IMR-90 (cell line): Measurements from ENCODE around the gene GLRA3. TPM values are rescaled to one million over a fixed set of nuclear protein-coding genes. Genes with fewer than 3 reads are reported as not detected.

Experiments
- ATAC-seq: fragments of 200-7000 bp; cut with Tn5 transposase; 2 replicates; pipeline ENCODE4 v1.9.1; 2020; ENCODE audit warnings: low read depth, mild to moderate bottlenecking, moderate library complexity
- BruUV-seq: library from RNA; stranded (reverse); fragments of 400-500 nt; replicated peaks from 2 replicates; lab custom pipeline; 2021; lab: Mats Ljungman, UMichigan
- CTCF ChIA-PET: fragments of 300-600 bp; formaldehyde crosslinking; extraction: SDS; loops from one replicate; lab custom pipeline; 2021; ENCODE audit warnings: antibody characterized with exemption; lab: Yijun Ruan, JAX
- POLR2A ChIA-PET: fragments of 300-600 bp; sonication (Branson Sonifier 250); formaldehyde crosslinking; loops from one replicate; lab custom pipeline; 2022; ENCODE audit warnings: antibody characterized with exemption; ENCODE audit not compliant: unreplicated experiment; lab: Charles Lee
- DNase-seq: peaks from one replicate; pipeline ENCODE4 v3.0.0; 2013
- H2AFZ ChIP-seq: replicated peaks from 2 replicates; pipeline ENCODE3; 2013; ENCODE audit warnings: low read length, mild to moderate bottlenecking; ENCODE audit not compliant: poor library complexity
- H2AK5ac ChIP-seq: 2 replicates; pipeline ENCODE4 v1.6.1; 2013; ENCODE audit warnings: low read depth, low read length, inconsistent platforms
- H2AK9ac ChIP-seq: replicated peaks from 2 replicates; pipeline ENCODE3; 2013; ENCODE audit warnings: mild to moderate bottlenecking, low read depth, low read length, moderate library complexity; ENCODE audit not compliant: poor library complexity
- H2BK120ac ChIP-seq: 2 replicates; pipeline ENCODE4 v1.6.1; 2013; ENCODE audit warnings: low read depth, low read length, inconsistent platforms
- H2BK15ac ChIP-seq: 3 replicates; pipeline ENCODE4 v1.6.1; 2013; ENCODE audit warnings: low read depth, low read length, inconsistent platforms
- H2BK20ac ChIP-seq: 2 replicates; pipeline ENCODE4 v1.6.1; 2013; ENCODE audit warnings: low read depth, mild to moderate bottlenecking, inconsistent platforms, low read length, moderate library complexity
- H2BK5ac ChIP-seq: 2 replicates; pipeline ENCODE4 v1.6.1; 2013; ENCODE audit warnings: mild to moderate bottlenecking, low read depth, low read length, inconsistent platforms; ENCODE audit not compliant: poor library complexity, severe bottlenecking
- H3K14ac ChIP-seq: replicated peaks from 2 replicates; pipeline ENCODE4 v1.6.1; 2013; ENCODE audit warnings: low read depth, low read length, inconsistent platforms
- H3K18ac ChIP-seq: 2 replicates; pipeline ENCODE4 v1.6.1; 2013; ENCODE audit warnings: low read depth, low read length, control low read depth
- H3K23ac ChIP-seq: 2 replicates; pipeline ENCODE4 v1.6.1; 2013; ENCODE audit warnings: low read depth, low read length, inconsistent platforms
- H3K27ac ChIP-seq: 2 replicates; pipeline ENCODE4 v1.5.1; 2013; ENCODE audit warnings: mild to moderate bottlenecking, control low read depth, low read length; ENCODE audit not compliant: insufficient read depth
- H3K27me3 ChIP-seq: 2 replicates; pipeline ENCODE4 v1.6.1; 2013; ENCODE audit warnings: low read length; ENCODE audit not compliant: control insufficient read depth, insufficient read depth
- H3K36me3 ChIP-seq: 2 replicates; pipeline ENCODE4 v1.6.1; 2013; ENCODE audit warnings: low read length, mixed read lengths; ENCODE audit not compliant: control insufficient read depth, insufficient read depth
- H3K4ac ChIP-seq: 2 replicates; pipeline ENCODE4 v1.6.1; 2013; ENCODE audit warnings: low read depth, low read length, inconsistent platforms
- H3K4me1 ChIP-seq: 2 replicates; pipeline ENCODE4 v1.6.1; 2013; ENCODE audit warnings: low read length, mixed read lengths; ENCODE audit not compliant: control insufficient read depth, insufficient read depth
- H3K4me2 ChIP-seq: 2 replicates; pipeline ENCODE4 v1.6.1; 2013; ENCODE audit warnings: low read depth, mild to moderate bottlenecking, control low read depth, low read length, moderate library complexity
- H3K4me3 ChIP-seq: 2 replicates; pipeline ENCODE4 v1.5.1; 2013; ENCODE audit warnings: low read depth, mild to moderate bottlenecking, control low read depth, low read length, moderate library complexity; ENCODE audit not compliant: insufficient read depth
- H3K56ac ChIP-seq: 2 replicates; pipeline ENCODE4 v1.6.1; 2013; ENCODE audit warnings: low read length, inconsistent platforms; ENCODE audit not compliant: insufficient read depth; ENCODE audit errors: extremely low read depth
- H3K79me1 ChIP-seq, 2 experiments: 2 replicates each; pipeline ENCODE4 v1.6.1; 2013; ENCODE audit warnings: low read length in 2 of 2, inconsistent platforms in 1 of 2, low read depth in 1 of 2
- H3K9ac ChIP-seq: 2 replicates; pipeline ENCODE4 v1.6.1; 2013; ENCODE audit warnings: low read depth, low read length, control low read depth
- H3K9me1 ChIP-seq: 2 replicates; pipeline ENCODE4 v1.6.1; 2013; ENCODE audit warnings: low read length, inconsistent platforms; ENCODE audit not compliant: insufficient read depth
- H3K9me3 ChIP-seq: 2 replicates; pipeline ENCODE4 v1.6.1; 2013; ENCODE audit warnings: low read length; ENCODE audit not compliant: control insufficient read depth, insufficient read depth
- H4K20me1 ChIP-seq: 2 replicates; pipeline ENCODE4 v1.6.1; 2013; ENCODE audit warnings: low read length, inconsistent platforms; ENCODE audit not compliant: insufficient read depth
- H4K5ac ChIP-seq: 2 replicates; pipeline ENCODE4 v1.6.1; 2013; ENCODE audit warnings: mild to moderate bottlenecking, low read depth, low read length, control low read depth
- H4K8ac ChIP-seq, 2 experiments: 2 replicates each; pipeline ENCODE4 v1.6.1; 2013; ENCODE audit warnings: low read depth in 2 of 2, low read length in 2 of 2, control low read depth in 1 of 2, inconsistent platforms in 1 of 2
- H4K91ac ChIP-seq: 2 replicates; pipeline ENCODE4 v1.6.1; 2013; ENCODE audit warnings: low read depth, low read length, inconsistent platforms; ENCODE audit not compliant: insufficient read depth
- BHLHE40 ChIP-seq: fragments of 150-350 bp; IDR thresholded peaks from 2 replicates; pipeline ENCODE4 v1.6.1; 2016; ENCODE audit warnings: mild to moderate bottlenecking, low read depth, low read length
- FOS ChIP-seq: fragments of 150-350 bp; IDR thresholded peaks from 2 replicates; pipeline ENCODE4 v1.6.1; 2016; ENCODE audit warnings: low read depth, low read length
- MAZ ChIP-seq: IDR thresholded peaks from 2 replicates; pipeline ENCODE4 v1.6.1; 2012; ENCODE audit warnings: low read depth, mild to moderate bottlenecking, low read length, improper control_type of control experiment, moderate library complexity, borderline replicate concordance
- NFE2L2 ChIP-seq: fragments of 150-350 bp; IDR thresholded peaks from 2 replicates; pipeline ENCODE4 v1.6.1; 2016; ENCODE audit warnings: low read depth, mild to moderate bottlenecking, low read length
- RCOR1 ChIP-seq: IDR thresholded peaks from 2 replicates; pipeline ENCODE4 v1.6.1; 2012; ENCODE audit warnings: mild to moderate bottlenecking, low read length, improper control_type of control experiment; ENCODE audit not compliant: insufficient replicate concordance
- WGBS, 2 experiments: methylation state at CpG; one replicate each; pipeline versions ENCODE4 v1.1.5 to v1.1.7; 2013; ENCODE audit warnings: missing lambda C conversion rate in 2 of 2; ENCODE audit not compliant: insufficient read length in 1 of 2; ENCODE audit errors: extremely low coverage in 2 of 2; 5-methylcytosine and 5-hydroxymethylcytosine counted together
- dilution Hi-C: fragments of 300-500 bp; cut with HindIII; formaldehyde crosslinking; loops from one replicate; pipeline ENCODE4 v1.14.3; 2018; ENCODE audit warnings: low sequenced_read_pairs; ENCODE audit not compliant: unreplicated experiment
- in situ Hi-C: fragments of 300-500 bp; cut with MboI; formaldehyde crosslinking; loops from 3 replicates; pipeline ENCODE4 v1.14.3; 2019; ENCODE audit warnings: low sequenced_read_pairs, inconsistent platforms, mixed read lengths
- intact Hi-C: fragments of 100-400 bp; cut with micrococcal nuclease; formaldehyde crosslinking; loops from 2 replicates; pipeline ENCODE4 v1.10.0; 2022
- polyA plus RNA-seq, 3 experiments: library from polyadenylated mRNA; depleted of rRNA; stranded (reverse); fragments of >200 nt; gene quantifications; 2 replicates each; pipeline ENCODE4 v1.2.3, GENCODE V29; 2012; ENCODE audit warnings: low replicate concordance in 1 of 3
- total RNA-seq: library from RNA; depleted of rRNA; stranded (reverse); fragments of >200 nt; gene quantifications from 2 replicates; pipeline ENCODE4 v1.2.3, GENCODE V29; 2012
- TF ChIP-seq, protein P1 (sequence below): fragments of 150-350 bp; IDR thresholded peaks from 2 replicates; pipeline ENCODE4 v1.6.1; 2016; ENCODE audit warnings: low read depth, mild to moderate bottlenecking, low read length, moderate library complexity, borderline replicate concordance
- TF ChIP-seq, protein P2 (sequence below): conservative IDR thresholded peaks from 2 replicates; pipeline ENCODE4 v1.5.1; 2012; ENCODE audit warnings: mild to moderate bottlenecking, low read depth, low read length, improper control_type of control experiment
- TF ChIP-seq, protein P3 (sequence below): fragments of 150-350 bp; IDR thresholded peaks from 2 replicates; pipeline ENCODE4 v1.6.1; 2017; ENCODE audit warnings: mild to moderate bottlenecking, antibody characterized with exemption, low read length, low read depth

GLRA3 gene
- total and polyA plus RNA-seq, 2 of the 4 experiments (the other 2 are of a cell fraction), result not detected

DNA sequence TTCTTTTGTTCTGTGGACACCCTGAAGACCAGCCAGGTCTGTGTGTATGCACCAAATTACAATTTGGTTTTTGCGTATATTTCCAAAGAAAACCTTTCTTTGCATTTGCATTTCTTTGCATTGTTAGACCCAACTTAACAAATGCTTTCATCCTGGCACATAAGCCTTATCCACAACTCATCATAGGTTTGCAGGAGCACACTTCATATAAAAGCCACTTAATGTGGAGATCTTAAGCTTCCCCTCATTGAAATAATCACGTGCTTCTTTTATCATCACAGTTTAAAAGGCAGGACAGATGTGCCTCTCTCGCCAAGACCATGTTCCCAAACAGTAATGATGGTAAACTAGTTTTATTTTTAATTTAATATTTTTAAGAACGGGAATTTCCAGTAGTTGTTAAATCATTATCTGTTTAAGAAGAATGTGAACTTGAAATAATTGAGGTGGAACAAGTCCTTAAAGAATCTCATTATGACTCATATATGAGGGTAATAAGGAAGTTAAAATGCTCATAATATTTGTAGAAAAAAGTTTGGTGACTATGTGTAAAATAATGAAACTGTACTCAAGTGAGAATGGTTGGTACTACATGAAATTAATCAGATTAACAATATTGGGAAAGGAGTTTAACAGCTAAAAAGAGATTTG, 65.5 kb downstream of the GLRA3 start:
- Histone ChIP-seq H3K4ac (no peak overlapping the region), H3K4me2 (no peak overlapping the region)
- ATAC-seq, result no peak

More for the DNA sequence above, 65.5 kb downstream of the GLRA3 start:
- Histone ChIP-seq H2AFZ (no peak overlapping the region), H2AK9ac (no peak overlapping the region), H4K91ac (no peak overlapping the region), H2BK5ac (no peak overlapping the region), H3K9me3 (no peaks in the 10 kb centered on the region), H3K27me3 (no peaks in the 10 kb centered on the region), H3K56ac (no peak overlapping the region), H3K79me1 (no peaks in the 10 kb centered on the region), H3K27ac (no peak overlapping the region), H3K4me3 (no peak overlapping the region), H2BK20ac (no peak overlapping the region), H3K23ac (no peak overlapping the region), H3K4me1 (no peaks in the 10 kb centered on the region), H4K20me1 (no peaks in the 10 kb centered on the region), H3K14ac (no peak overlapping the region), H3K36me3 (no peaks in the 10 kb centered on the region), H2BK120ac (no peak overlapping the region), H4K8ac (no peak overlapping the region), H2BK15ac (no peak overlapping the region), H4K5ac (no peak overlapping the region), H3K18ac (no peak overlapping the region), H2AK5ac (no peak overlapping the region), H3K9ac (no peak overlapping the region), H3K9me1 (no peaks in the 10 kb centered on the region)
- dilution Hi-C loops, result no loop called here
- no CpG with 5 or more reads among the region's 4 CpGs for WGBS, 2 experiments
- BruUV-seq, result no TSS peak
- in situ Hi-C loops, result loop anchor here (25.0 kb wide), 2 partner anchors 774 to 1574 kb away; no protein-coding TSS in a partner anchor
- DNase-seq, result no peak
- POLR2A ChIA-PET, result no interaction called here
- intact Hi-C loops, result loop anchor here (1.0 to 10.0 kb wide), 3 partner anchors 680 to 1571 kb away; no protein-coding TSS in a partner anchor
- CTCF ChIA-PET, result interaction anchor here (1.0 kb wide), 1 partner anchor 21 kb away, joined by 3 read pairs; no protein-coding TSS in a partner anchor
- TF ChIP-seq RCOR1 (no peak), BHLHE40 (no peak), NFE2L2 (no peak), FOS (no peak), MAZ (no peak)
- TF ChIP-seq, protein P1, sequence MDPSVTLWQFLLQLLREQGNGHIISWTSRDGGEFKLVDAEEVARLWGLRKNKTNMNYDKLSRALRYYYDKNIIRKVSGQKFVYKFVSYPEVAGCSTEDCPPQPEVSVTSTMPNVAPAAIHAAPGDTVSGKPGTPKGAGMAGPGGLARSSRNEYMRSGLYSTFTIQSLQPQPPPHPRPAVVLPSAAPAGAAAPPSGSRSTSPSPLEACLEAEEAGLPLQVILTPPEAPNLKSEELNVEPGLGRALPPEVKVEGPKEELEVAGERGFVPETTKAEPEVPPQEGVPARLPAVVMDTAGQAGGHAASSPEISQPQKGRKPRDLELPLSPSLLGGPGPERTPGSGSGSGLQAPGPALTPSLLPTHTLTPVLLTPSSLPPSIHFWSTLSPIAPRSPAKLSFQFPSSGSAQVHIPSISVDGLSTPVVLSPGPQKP, result no peak
- TF ChIP-seq, protein P2, sequence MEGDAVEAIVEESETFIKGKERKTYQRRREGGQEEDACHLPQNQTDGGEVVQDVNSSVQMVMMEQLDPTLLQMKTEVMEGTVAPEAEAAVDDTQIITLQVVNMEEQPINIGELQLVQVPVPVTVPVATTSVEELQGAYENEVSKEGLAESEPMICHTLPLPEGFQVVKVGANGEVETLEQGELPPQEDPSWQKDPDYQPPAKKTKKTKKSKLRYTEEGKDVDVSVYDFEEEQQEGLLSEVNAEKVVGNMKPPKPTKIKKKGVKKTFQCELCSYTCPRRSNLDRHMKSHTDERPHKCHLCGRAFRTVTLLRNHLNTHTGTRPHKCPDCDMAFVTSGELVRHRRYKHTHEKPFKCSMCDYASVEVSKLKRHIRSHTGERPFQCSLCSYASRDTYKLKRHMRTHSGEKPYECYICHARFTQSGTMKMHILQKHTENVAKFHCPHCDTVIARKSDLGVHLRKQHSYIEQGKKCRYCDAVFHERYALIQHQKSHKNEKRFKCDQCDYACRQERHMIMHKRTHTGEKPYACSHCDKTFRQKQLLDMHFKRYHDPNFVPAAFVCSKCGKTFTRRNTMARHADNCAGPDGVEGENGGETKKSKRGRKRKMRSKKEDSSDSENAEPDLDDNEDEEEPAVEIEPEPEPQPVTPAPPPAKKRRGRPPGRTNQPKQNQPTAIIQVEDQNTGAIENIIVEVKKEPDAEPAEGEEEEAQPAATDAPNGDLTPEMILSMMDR, result no peak
- TF ChIP-seq, protein P3, sequence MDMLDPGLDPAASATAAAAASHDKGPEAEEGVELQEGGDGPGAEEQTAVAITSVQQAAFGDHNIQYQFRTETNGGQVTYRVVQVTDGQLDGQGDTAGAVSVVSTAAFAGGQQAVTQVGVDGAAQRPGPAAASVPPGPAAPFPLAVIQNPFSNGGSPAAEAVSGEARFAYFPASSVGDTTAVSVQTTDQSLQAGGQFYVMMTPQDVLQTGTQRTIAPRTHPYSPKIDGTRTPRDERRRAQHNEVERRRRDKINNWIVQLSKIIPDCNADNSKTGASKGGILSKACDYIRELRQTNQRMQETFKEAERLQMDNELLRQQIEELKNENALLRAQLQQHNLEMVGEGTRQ, result no peak
